ENCODE results near the gene PPP1R13B. TPM values are rescaled to one million over a fixed set of nuclear protein-coding genes. Genes with fewer than 3 reads are reported as not detected.

Gene PPP1R13B
- total RNA-seq, 6 experiments from 2014 or later: 9.2 to 22.4 (median 13.9) TPM

GRCh38 chr14:103733651-103734050, 113.7 kb downstream of the PPP1R13B start:
- ATAC-seq (no peak), DNase-seq (no peak)
- no peak for TF ChIP-seq POLR2A (IDR thresholded peaks at IDR 0.05)
- Histone ChIP-seq H3K4me3 (no peak overlapping the region), H3K27me3 (no peaks in the 10 kb centered on the region), H3K4me1 (peaks cover 0 to 12% (median 6%) of the 10 kb centered on the region in 4 donors), H3K27ac (no peak overlapping the region), H3K36me3 (peaks cover 0 to 45% (median 3%) of the 10 kb centered on the region in 4 donors), H3K9me3 (no peaks in the 10 kb centered on the region)
- intact Hi-C loops (cut with DNase I): no loop called here
- 93% methylated on average over 14 of the region's 14 CpGs for WGBS (ENCODE audit: insufficient coverage, low coverage, low lambda C conversion rate, missing lambda C conversion rate)

- no peak overlapping the region for H3K4me3 ChIP-seq
- H3K9me3 ChIP-seq: no peaks in the 10 kb centered on the region
- TF ChIP-seq POLR2A (IDR thresholded peaks at IDR 0.05): no peak
- no peak for TF ChIP-seq CTCF (IDR thresholded peaks at IDR 0.05)
- intact Hi-C loops (cut with DNase I): no loop called here
- peaks cover 0 to 12% (median 6%) of the 10 kb centered on the region in 4 donors for H3K4me1 ChIP-seq
- H3K27ac ChIP-seq: no peak overlapping the region
- H3K36me3 ChIP-seq: peaks cover 0 to 42% (median 3%) of the 10 kb centered on the region in 4 donors
- no peak for ATAC-seq
- H3K27me3 ChIP-seq: no peaks in the 10 kb centered on the region
- WGBS (ENCODE audit: insufficient coverage, low coverage, low lambda C conversion rate, missing lambda C conversion rate): 93% methylated on average over 5 of the region's 9 CpGs
- DNase-seq: no peak
These were observed 114.3 kb downstream of the PPP1R13B start for GRCh38 chr14:103732868-103733620.

- intact Hi-C loops (cut with DNase I): no loop called here
- no peak overlapping the region for H3K4me3 ChIP-seq
- 86% methylated on average over 5 of the region's 24 CpGs for WGBS (ENCODE audit: insufficient coverage, low coverage, low lambda C conversion rate, missing lambda C conversion rate)
- no peaks in the 10 kb centered on the region for H3K27me3 ChIP-seq
- H3K9me3 ChIP-seq: no peaks in the 10 kb centered on the region
- TF ChIP-seq POLR2A (IDR thresholded peaks at IDR 0.05) (no peak), CTCF (IDR thresholded peaks at IDR 0.05) (no peak)
- no peak for ATAC-seq
- peaks cover 0 to 42% (median 3%) of the 10 kb centered on the region in 4 donors for H3K36me3 ChIP-seq
- no peak overlapping the region for H3K27ac ChIP-seq
- DNase-seq: no peak
- peaks cover 0 to 12% (median 6%) of the 10 kb centered on the region in 4 donors for H3K4me1 ChIP-seq
These were observed 115.2 kb downstream of the PPP1R13B start for GRCh38 chr14:103731916-103732867.

- Histone ChIP-seq H3K36me3 (peaks cover 0 to 41% (median 2%) of the 10 kb centered on the region in 4 donors), H3K4me3 (no peak overlapping the region), H3K27me3 (no peaks in the 10 kb centered on the region), H3K4me1 (peaks cover 0 to 12% (median 6%) of the 10 kb centered on the region in 4 donors), H3K27ac (no peak overlapping the region), H3K9me3 (no peaks in the 10 kb centered on the region)
- intact Hi-C loops (cut with DNase I): no loop called here
- TF ChIP-seq POLR2A (IDR thresholded peaks at IDR 0.05): no peak
- no peak for TF ChIP-seq CTCF (IDR thresholded peaks at IDR 0.05)
- DNase-seq (no peak), ATAC-seq (no peak)
- 100% methylated on average over 1 of the region's 15 CpGs for WGBS (ENCODE audit: insufficient coverage, low coverage, low lambda C conversion rate, missing lambda C conversion rate)
These were observed 115.9 kb downstream of the PPP1R13B start for GRCh38 chr14:103731481-103731880.
